SK-N-SH treated with all-trans-retinoic acid at 6 μM for 48 hours (cell line): ENCODE data around the gene HELZ.

Experiments used
- ATAC-seq: fragments of 200-7000 bp; cut with Tn5 transposase; 3 replicates; pipeline ENCODE4 v1.9.1; 2020; ENCODE audit warnings: mild to moderate bottlenecking, moderate library complexity
- ARNTL ChIP-seq: fragments of 450-650 bp; formaldehyde crosslinking; IDR thresholded peaks from 2 replicates; pipeline ENCODE4 v1.5.0; 2020; ENCODE audit warnings: low read depth, mild to moderate bottlenecking, moderate library complexity, borderline replicate concordance
- CSDC2 ChIP-seq: fragments of 250-450 bp; sonication (Bioruptor Pico); IDR thresholded peaks from 2 replicates; pipeline ENCODE4 v1.5.0; 2020; ENCODE audit warnings: mild to moderate bottlenecking, moderate library complexity
- GLIS3 ChIP-seq: fragments of 250-450 bp; sonication (Bioruptor Pico); IDR thresholded peaks from 2 replicates; pipeline ENCODE4 v1.5.0; 2020; ENCODE audit warnings: mild to moderate bottlenecking, moderate library complexity
- PPARA ChIP-seq: fragments of 250-450 bp; sonication (Bioruptor Pico); IDR thresholded peaks from 2 replicates; pipeline ENCODE4 v1.5.0; 2020; ENCODE audit warnings: mild to moderate bottlenecking, borderline replicate concordance
- SNAI2 ChIP-seq: fragments of 250-450 bp; sonication (Bioruptor Pico); IDR thresholded peaks from 2 replicates; pipeline ENCODE4 v1.5.0; 2020; ENCODE audit warnings: mild to moderate bottlenecking, moderate library complexity
- TOX ChIP-seq: fragments of 250-450 bp; sonication (Bioruptor Pico); IDR thresholded peaks from 2 replicates; pipeline ENCODE4 v1.8.0; 2021; ENCODE audit warnings: mild to moderate bottlenecking, moderate library complexity, borderline replicate concordance
- ZFP3 ChIP-seq: fragments of 250-450 bp; sonication (Bioruptor Pico); IDR thresholded peaks from 2 replicates; pipeline ENCODE4 v1.5.0; 2020; ENCODE audit warnings: mild to moderate bottlenecking, moderate library complexity
- ZFP30 ChIP-seq: fragments of 450-650 bp; formaldehyde crosslinking; IDR thresholded peaks from 2 replicates; pipeline ENCODE4 v1.5.0; 2022; ENCODE audit warnings: mild to moderate bottlenecking, moderate library complexity
- ZNF565 ChIP-seq: fragments of 450-650 bp; formaldehyde crosslinking; conservative IDR thresholded peaks from 2 replicates; pipeline ENCODE4 v1.5.0; 2020; ENCODE audit warnings: low read depth, mild to moderate bottlenecking, moderate library complexity
- ZNF70 ChIP-seq: fragments of 450-650 bp; formaldehyde crosslinking; IDR thresholded peaks from 2 replicates; pipeline ENCODE4 v1.5.0; 2020; ENCODE audit warnings: mild to moderate bottlenecking, moderate library complexity
- TF ChIP-seq, protein P1 (sequence below): fragments of 250-450 bp; sonication (Bioruptor Pico); IDR thresholded peaks from 2 replicates; pipeline ENCODE4 v1.5.1; 2020; ENCODE audit warnings: low read depth, mild to moderate bottlenecking, moderate library complexity
- TF ChIP-seq, protein P2 (sequence below): fragments of 250-450 bp; sonication (Bioruptor Pico); IDR thresholded peaks from 2 replicates; pipeline ENCODE4 v1.8.0; 2020; ENCODE audit warnings: mild to moderate bottlenecking, moderate library complexity, borderline replicate concordance
- TF ChIP-seq, protein P3 (sequence below): fragments of 250-450 bp; sonication (Bioruptor Pico); IDR thresholded peaks from 2 replicates; pipeline ENCODE4 v1.5.0; 2020; ENCODE audit warnings: mild to moderate bottlenecking, moderate library complexity
- TF ChIP-seq, protein P4 (sequence below): fragments of 250-450 bp; sonication (Bioruptor Pico); IDR thresholded peaks from 2 replicates; pipeline ENCODE4 v1.8.0; 2021; ENCODE audit warnings: low read depth, mild to moderate bottlenecking, moderate library complexity, borderline replicate concordance
- TF ChIP-seq, protein P5 (sequence below): fragments of 250-450 bp; sonication (Bioruptor Pico); IDR thresholded peaks from 2 replicates; pipeline ENCODE4 v1.5.1; 2021; ENCODE audit warnings: mild to moderate bottlenecking, moderate library complexity

HELZ gene

DNA sequence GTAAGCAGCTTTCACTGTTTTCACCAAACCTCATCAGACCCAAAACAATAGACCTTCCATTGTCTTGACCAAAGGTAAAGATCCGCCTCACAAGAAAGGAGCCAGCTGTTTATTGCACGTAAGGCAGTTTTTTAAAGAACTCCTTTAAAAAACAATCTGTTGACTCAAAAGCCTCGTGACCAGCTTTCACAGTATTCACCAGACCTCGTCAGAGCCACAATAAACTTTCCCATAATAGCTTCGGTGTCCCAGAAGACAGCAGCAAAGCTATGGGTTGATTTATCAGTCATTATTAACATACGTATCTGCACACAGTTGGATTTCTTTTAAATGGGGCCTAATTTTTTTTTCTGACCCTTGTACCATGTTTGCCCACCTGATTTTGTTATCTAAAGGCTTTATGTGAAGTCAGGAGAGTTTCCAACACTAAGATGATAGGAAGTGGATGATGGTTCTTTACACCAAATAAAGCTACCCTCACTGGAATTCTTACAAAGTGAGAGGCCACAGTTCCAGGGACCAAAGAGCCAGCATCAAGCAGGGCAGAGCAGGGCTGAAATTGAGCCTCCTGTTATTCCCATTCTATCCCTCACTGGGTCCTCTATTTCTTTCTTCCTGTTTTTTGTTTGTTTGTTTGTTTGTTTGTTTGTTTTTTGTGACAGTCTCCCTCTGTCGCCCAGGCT is 17.6 kb upstream of the HELZ start:
- ATAC-seq = no peak
- no peak for TF ChIP-seq SNAI2 (CRISPR knock-in tag)
- TF ChIP-seq, protein P1, sequence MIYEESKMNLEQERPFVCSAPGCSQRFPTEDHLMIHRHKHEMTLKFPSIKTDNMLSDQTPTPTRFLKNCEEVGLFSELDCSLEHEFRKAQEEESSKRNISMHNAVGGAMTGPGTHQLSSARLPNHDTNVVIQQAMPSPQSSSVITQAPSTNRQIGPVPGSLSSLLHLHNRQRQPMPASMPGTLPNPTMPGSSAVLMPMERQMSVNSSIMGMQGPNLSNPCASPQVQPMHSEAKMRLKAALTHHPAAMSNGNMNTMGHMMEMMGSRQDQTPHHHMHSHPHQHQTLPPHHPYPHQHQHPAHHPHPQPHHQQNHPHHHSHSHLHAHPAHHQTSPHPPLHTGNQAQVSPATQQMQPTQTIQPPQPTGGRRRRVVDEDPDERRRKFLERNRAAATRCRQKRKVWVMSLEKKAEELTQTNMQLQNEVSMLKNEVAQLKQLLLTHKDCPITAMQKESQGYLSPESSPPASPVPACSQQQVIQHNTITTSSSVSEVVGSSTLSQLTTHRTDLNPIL (CRISPR knock-in tag) = no peak
- no peak for TF ChIP-seq ZFP30 (CRISPR knock-in tag)
- TF ChIP-seq ZNF565 (CRISPR knock-in tag) = no peak

DNA sequence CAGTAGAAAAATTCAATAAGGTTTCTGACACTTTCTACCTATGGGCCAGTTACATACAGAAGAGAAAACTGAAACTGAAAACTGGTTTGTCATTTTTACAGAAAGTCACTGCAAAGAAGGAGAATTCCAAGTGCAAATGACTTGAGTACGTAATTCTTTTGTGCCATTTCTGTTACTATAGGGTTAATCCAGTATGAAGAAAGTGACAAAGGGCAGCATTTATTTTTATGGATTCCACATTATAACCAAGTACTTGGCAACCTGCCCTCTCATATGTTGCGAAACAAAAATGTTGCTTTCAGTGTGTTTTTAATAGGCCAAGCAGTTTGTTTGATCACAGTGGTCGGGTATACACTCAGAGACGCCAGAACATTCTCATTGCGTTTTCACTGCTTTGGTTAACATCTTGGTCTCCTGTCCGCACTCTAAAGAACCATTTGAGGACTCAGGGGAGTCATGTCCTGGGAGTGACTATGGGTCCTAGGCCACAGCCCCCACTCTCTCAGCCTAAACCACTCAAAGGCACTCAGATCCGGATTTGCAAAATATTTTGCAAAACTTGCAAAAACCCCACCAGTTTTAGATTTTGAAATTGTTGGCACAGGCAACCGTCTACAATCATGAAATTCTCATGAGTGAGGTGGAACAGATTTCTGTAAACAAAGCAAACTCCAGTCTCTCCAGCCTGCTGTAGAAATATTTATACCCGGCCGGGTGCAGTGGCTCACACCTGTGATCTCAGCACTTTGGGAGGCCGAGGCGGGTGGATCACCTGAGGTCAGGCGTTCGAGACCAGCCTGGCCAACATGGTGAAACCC is 15.4 kb upstream of the HELZ start:
- TF ChIP-seq, protein P2, sequence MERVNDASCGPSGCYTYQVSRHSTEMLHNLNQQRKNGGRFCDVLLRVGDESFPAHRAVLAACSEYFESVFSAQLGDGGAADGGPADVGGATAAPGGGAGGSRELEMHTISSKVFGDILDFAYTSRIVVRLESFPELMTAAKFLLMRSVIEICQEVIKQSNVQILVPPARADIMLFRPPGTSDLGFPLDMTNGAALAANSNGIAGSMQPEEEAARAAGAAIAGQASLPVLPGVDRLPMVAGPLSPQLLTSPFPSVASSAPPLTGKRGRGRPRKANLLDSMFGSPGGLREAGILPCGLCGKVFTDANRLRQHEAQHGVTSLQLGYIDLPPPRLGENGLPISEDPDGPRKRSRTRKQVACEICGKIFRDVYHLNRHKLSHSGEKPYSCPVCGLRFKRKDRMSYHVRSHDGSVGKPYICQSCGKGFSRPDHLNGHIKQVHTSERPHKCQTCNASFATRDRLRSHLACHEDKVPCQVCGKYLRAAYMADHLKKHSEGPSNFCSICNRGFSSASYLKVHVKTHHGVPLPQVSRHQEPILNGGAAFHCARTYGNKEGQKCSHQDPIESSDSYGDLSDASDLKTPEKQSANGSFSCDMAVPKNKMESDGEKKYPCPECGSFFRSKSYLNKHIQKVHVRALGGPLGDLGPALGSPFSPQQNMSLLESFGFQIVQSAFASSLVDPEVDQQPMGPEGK (CRISPR knock-in tag) = no peak
- TF ChIP-seq, protein P3, sequence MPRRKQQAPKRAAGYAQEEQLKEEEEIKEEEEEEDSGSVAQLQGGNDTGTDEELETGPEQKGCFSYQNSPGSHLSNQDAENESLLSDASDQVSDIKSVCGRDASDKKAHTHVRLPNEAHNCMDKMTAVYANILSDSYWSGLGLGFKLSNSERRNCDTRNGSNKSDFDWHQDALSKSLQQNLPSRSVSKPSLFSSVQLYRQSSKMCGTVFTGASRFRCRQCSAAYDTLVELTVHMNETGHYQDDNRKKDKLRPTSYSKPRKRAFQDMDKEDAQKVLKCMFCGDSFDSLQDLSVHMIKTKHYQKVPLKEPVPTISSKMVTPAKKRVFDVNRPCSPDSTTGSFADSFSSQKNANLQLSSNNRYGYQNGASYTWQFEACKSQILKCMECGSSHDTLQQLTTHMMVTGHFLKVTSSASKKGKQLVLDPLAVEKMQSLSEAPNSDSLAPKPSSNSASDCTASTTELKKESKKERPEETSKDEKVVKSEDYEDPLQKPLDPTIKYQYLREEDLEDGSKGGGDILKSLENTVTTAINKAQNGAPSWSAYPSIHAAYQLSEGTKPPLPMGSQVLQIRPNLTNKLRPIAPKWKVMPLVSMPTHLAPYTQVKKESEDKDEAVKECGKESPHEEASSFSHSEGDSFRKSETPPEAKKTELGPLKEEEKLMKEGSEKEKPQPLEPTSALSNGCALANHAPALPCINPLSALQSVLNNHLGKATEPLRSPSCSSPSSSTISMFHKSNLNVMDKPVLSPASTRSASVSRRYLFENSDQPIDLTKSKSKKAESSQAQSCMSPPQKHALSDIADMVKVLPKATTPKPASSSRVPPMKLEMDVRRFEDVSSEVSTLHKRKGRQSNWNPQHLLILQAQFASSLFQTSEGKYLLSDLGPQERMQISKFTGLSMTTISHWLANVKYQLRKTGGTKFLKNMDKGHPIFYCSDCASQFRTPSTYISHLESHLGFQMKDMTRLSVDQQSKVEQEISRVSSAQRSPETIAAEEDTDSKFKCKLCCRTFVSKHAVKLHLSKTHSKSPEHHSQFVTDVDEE = no peak
- TF ChIP-seq PPARA (CRISPR knock-in tag) (no peak), ZFP3 (CRISPR knock-in tag) (no peak), ZNF565 (CRISPR knock-in tag) (no peak), ARNTL (no peak), TOX (CRISPR knock-in tag) (no peak)
- TF ChIP-seq, protein P4, sequence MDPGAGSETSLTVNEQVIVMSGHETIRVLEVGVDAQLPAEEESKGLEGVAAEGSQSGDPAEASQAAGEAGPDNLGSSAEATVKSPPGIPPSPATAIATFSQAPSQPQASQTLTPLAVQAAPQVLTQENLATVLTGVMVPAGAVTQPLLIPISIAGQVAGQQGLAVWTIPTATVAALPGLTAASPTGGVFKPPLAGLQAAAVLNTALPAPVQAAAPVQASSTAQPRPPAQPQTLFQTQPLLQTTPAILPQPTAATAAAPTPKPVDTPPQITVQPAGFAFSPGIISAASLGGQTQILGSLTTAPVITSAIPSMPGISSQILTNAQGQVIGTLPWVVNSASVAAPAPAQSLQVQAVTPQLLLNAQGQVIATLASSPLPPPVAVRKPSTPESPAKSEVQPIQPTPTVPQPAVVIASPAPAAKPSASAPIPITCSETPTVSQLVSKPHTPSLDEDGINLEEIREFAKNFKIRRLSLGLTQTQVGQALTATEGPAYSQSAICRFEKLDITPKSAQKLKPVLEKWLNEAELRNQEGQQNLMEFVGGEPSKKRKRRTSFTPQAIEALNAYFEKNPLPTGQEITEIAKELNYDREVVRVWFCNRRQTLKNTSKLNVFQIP (CRISPR knock-in tag) = no peak
- TF ChIP-seq, all 23 proteins: peak for 0
- ATAC-seq = no peak; the same call in 2 of the 3 replicates

DNA sequence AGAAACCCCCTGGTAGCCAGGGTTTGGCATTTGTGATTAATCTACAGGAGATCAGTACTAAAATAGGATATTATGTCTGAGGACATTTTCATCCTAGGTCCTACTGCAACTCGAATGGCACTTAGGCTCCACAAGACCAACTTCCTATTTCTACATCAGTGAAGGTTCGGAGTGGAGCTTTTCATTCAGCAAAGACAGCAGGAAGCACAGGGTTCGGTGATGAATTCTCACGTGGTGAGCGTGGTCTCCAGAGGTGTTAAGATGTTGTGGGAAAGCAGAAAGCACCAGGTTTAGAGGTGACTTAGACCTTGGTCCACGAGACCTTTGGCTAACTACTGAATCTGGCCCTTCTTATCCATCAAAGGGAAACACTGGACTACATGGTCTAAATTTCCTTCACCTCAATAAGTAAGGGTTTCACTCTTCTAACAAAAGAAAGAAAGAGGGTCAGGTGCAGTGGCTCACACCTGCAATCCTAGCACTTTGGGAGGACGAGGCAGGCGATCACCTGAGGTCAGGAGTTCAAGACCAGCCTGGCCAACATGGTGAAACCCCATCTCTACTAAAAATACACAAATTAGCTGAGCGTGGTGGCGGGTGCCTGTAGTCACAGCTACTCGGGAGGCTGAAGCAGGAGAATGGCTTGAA is 13.9 kb upstream of the HELZ start:
- no peak for ATAC-seq
- TF ChIP-seq, protein P5, sequence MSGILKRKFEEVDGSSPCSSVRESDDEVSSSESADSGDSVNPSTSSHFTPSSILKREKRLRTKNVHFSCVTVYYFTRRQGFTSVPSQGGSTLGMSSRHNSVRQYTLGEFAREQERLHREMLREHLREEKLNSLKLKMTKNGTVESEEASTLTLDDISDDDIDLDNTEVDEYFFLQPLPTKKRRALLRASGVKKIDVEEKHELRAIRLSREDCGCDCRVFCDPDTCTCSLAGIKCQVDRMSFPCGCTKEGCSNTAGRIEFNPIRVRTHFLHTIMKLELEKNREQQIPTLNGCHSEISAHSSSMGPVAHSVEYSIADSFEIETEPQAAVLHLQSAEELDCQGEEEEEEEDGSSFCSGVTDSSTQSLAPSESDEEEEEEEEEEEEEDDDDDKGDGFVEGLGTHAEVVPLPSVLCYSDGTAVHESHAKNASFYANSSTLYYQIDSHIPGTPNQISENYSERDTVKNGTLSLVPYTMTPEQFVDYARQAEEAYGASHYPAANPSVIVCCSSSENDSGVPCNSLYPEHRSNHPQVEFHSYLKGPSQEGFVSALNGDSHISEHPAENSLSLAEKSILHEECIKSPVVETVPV (CRISPR knock-in tag) = no peak
- TF ChIP-seq TOX (CRISPR knock-in tag) = no peak
- TF ChIP-seq, protein P3 = no peak
- TF ChIP-seq ARNTL = no peak
- no peak for TF ChIP-seq ZNF70
- TF ChIP-seq GLIS3 = no peak
- TF ChIP-seq, protein P2 (CRISPR knock-in tag) = no peak
- TF ChIP-seq PPARA (CRISPR knock-in tag) = no peak
- TF ChIP-seq, protein P4 (CRISPR knock-in tag) = no peak
- no peak for TF ChIP-seq CSDC2 (CRISPR knock-in tag)
